Measurements from ENCODE around the gene IRX1. TPM values are rescaled to one million over a fixed set of nuclear protein-coding genes. Genes with fewer than 3 reads are reported as not detected.

IRX1 gene
- total and polyA plus RNA-seq, 2 of the 13 experiments (the other 11 are each of a cell fraction or from before 2014, with no cell fraction given): not detected

- WGBS (ENCODE audit: low lambda C conversion rate): 80% methylated on average over 43 of the region's 63 CpGs
- no peak overlapping the region for H3K9ac ChIP-seq (ENCODE audit: insufficient read depth, low read depth, low read length)
These were observed 711 bp downstream of the IRX1 start for GRCh38 chr5:3596261-3596825.

GRCh38 chr5:3596857-3597166, 1.2 kb downstream of the IRX1 start:
- H4K20me1 ChIP-seq (ENCODE audit: insufficient read depth, low read length): no peaks in the 10 kb centered on the region
- ATAC-seq (no peak), DNase-seq (ENCODE audit: low spot score) (no peak), FAIRE-seq (no peak)
- no peaks in the 10 kb centered on the region for H3K4me1 ChIP-seq (ENCODE audit: insufficient read depth, low read length)
- no peak overlapping the region for H3K9ac ChIP-seq (ENCODE audit: insufficient read depth, low read depth, low read length)
- intact Hi-C loops (cut with micrococcal nuclease; ENCODE audit: unreplicated experiment): no loop called here
- no peaks in the 10 kb centered on the region for H3K9me3 ChIP-seq (ENCODE audit: low read length)
- ChIA-PET CTCF (ENCODE audit: low intra/inter-chr PET ratio, low total read pairs) (no interaction called here), POLR2A (no interaction called here)
- BruUV-seq (replicated peaks): no TSS peak
- H3K27me3 ChIP-seq (ENCODE audit: control insufficient read depth in 1 of 2, insufficient read depth in 2 of 2, low read length in 2 of 2): peaks cover 0 to 11% of the 10 kb centered on the region in 2 experiments; a peak in 2 of 5 replicates
- H3K79me2 ChIP-seq (ENCODE audit: insufficient read depth, low read length): no peaks in the 10 kb centered on the region
- no peak overlapping the region for H2AFZ ChIP-seq (ENCODE audit: low read length)
- TF ChIP-seq ADNP (CRISPR knock-in tag; IDR thresholded peaks at IDR 0.05) (no peak), MED13 (CRISPR knock-in tag; IDR thresholded peaks at IDR 0.05) (no peak), FIP1L1 (IDR thresholded peaks at IDR 0.05; ENCODE audit: borderline replicate concordance, insufficient read depth, low read depth, low read length) (no peak), ZNF720 (CRISPR knock-in tag; IDR thresholded peaks at IDR 0.05) (no peak), ZNF891 (CRISPR knock-in tag; IDR thresholded peaks at IDR 0.05) (no peak)
- H3K27ac ChIP-seq (ENCODE audit: extremely low read length, insufficient read depth, low read length): no peak overlapping the region
- no peak overlapping the region for H3K4me2 ChIP-seq (ENCODE audit: low read depth, low read length)
- WGBS (ENCODE audit: low lambda C conversion rate): 62% methylated on average over 7 of the region's 7 CpGs
- in situ Hi-C loops (cut with HindIII; ENCODE audit: extremely low pct_ligation_motif_present, low pct_unique_long_range_greater_than_20kb): no loop called here
- no peaks in the 10 kb centered on the region for H3K36me3 ChIP-seq (replicated peaks in 1 of 2; ENCODE audit: control insufficient read depth in 1 of 2, insufficient read depth in 2 of 2, low read length in 2 of 2)
- H3K4me3 ChIP-seq (replicated peaks in 1 of 3; ENCODE audit: insufficient read depth in 1 of 3, low read depth in 2 of 3, low read length in 3 of 3): no peak overlapping the region

More at GRCh38 chr5:3596261-3596825, 711 bp downstream of the IRX1 start:
- Histone ChIP-seq H3K4me2 (ENCODE audit: low read depth, low read length) (no peak overlapping the region), H3K27ac (ENCODE audit: extremely low read length, insufficient read depth, low read length) (no peak overlapping the region), H4K20me1 (ENCODE audit: insufficient read depth, low read length) (no peaks in the 10 kb centered on the region), H3K4me3 (replicated peaks in 1 of 3; ENCODE audit: insufficient read depth in 1 of 3, low read depth in 2 of 3, low read length in 3 of 3) (no peak overlapping the region), H3K36me3 (replicated peaks in 1 of 2; ENCODE audit: control insufficient read depth in 1 of 2, insufficient read depth in 2 of 2, low read length in 2 of 2) (no peaks in the 10 kb centered on the region), H3K27me3 (ENCODE audit: control insufficient read depth in 1 of 2, insufficient read depth in 2 of 2, low read length in 2 of 2) (peaks cover 0 to 8% of the 10 kb centered on the region in 2 experiments; a peak in 2 of 5 replicates), H3K9me3 (ENCODE audit: low read length) (no peaks in the 10 kb centered on the region), H3K4me1 (ENCODE audit: insufficient read depth, low read length) (no peaks in the 10 kb centered on the region), H3K79me2 (ENCODE audit: insufficient read depth, low read length) (no peaks in the 10 kb centered on the region), H2AFZ (ENCODE audit: low read length) (no peak overlapping the region)
- FAIRE-seq (no peak), DNase-seq (ENCODE audit: low spot score) (no peak), ATAC-seq (no peak)
- CTCF ChIA-PET (ENCODE audit: low intra/inter-chr PET ratio, low total read pairs): no interaction called here
- POLR2A ChIA-PET: no interaction called here
- no TSS peak for BruUV-seq (replicated peaks)
- TF ChIP-seq ZNF282 (IDR thresholded peaks at IDR 0.05; ENCODE audit: partially characterized antibody): no peak
- no peak for TF ChIP-seq KDM2A (CRISPR knock-in tag; IDR thresholded peaks at IDR 0.05; ENCODE audit: borderline replicate concordance, low read depth)
- TF ChIP-seq ZBTB46 (CRISPR knock-in tag; IDR thresholded peaks at IDR 0.05; ENCODE audit: borderline replicate concordance): no peak
- no peak for TF ChIP-seq ZMYM4 (CRISPR knock-in tag; IDR thresholded peaks at IDR 0.05)
- no peak for TF ChIP-seq SP4 (CRISPR knock-in tag; IDR thresholded peaks at IDR 0.05)
- TF ChIP-seq PTBP1 (IDR thresholded peaks at IDR 0.05; ENCODE audit: low read depth, low read length, poor library complexity, severe bottlenecking): no peak
- in situ Hi-C loops (cut with HindIII; ENCODE audit: extremely low pct_ligation_motif_present, low pct_unique_long_range_greater_than_20kb) (no loop called here), intact Hi-C loops (cut with micrococcal nuclease; ENCODE audit: unreplicated experiment) (no loop called here)

Measured in HepG2 (cell line).